ENCODE measurements around the gene DNAH2.
A peak's percentile ranks its signal among the peaks of the same experiment; 100 is the strongest.

DNAH2 gene

GRCh38 chr17:7836596-7837407, 119.3 kb downstream of the DNAH2 start (continued):
- peak; percentile 98 for TF ChIP-seq TSHZ1 (tag by site-specific recombination; IDR thresholded peaks at IDR 0.05; ENCODE audit: borderline replicate concordance)
- TF ChIP-seq ZNF501 (tag by site-specific recombination; IDR thresholded peaks at IDR 0.05): peak; percentile 99
- 0 out of 2 replicates have a peak, but pooled peaks have one; percentile 81 for TF ChIP-seq YY1 (tag by site-specific recombination; IDR thresholded peaks at IDR 0.05)
- TF ChIP-seq ZNF585B (tag by site-specific recombination; IDR thresholded peaks at IDR 0.05): no peak
- TF ChIP-seq ZNF335 (tag by site-specific recombination; conservative IDR thresholded peaks at IDR 0.05): peak; percentile 87
- TF ChIP-seq ZNF26 (tag by site-specific recombination; IDR thresholded peaks at IDR 0.05): no peak
- no peak for TF ChIP-seq ZBTB20 (tag by site-specific recombination; IDR thresholded peaks at IDR 0.05)
- TF ChIP-seq ZNF830 (tag by site-specific recombination; IDR thresholded peaks at IDR 0.05; ENCODE audit: low read depth): no peak
- peak; percentile 85 for TF ChIP-seq ZNF394 (tag by site-specific recombination; IDR thresholded peaks at IDR 0.05; ENCODE audit: borderline replicate concordance)
- TF ChIP-seq REST (tag by site-specific recombination; IDR thresholded peaks at IDR 0.05): peak; percentile 49; the same call in 1 of the 2 replicates
- peak; percentile 80 for TF ChIP-seq ZBTB1 (tag by site-specific recombination; IDR thresholded peaks at IDR 0.05)
- TF ChIP-seq SP7 (tag by site-specific recombination; IDR thresholded peaks at IDR 0.05): peak; percentile 99
- TF ChIP-seq KLF9 (tag by site-specific recombination; IDR thresholded peaks at IDR 0.05; ENCODE audit: low read depth): peak; percentile 99
- TF ChIP-seq KLF1 (tag by site-specific recombination; IDR thresholded peaks at IDR 0.05): peak; percentile 99
- TF ChIP-seq ZNF548 (tag by site-specific recombination; IDR thresholded peaks at IDR 0.05): no peak
- no peak for TF ChIP-seq ZNF311 (tag by site-specific recombination; IDR thresholded peaks at IDR 0.05; ENCODE audit: borderline replicate concordance)
- TF ChIP-seq ZNF768 (tag by site-specific recombination; IDR thresholded peaks at IDR 0.05): no peak
- TF ChIP-seq ZNF155 (tag by site-specific recombination; IDR thresholded peaks at IDR 0.05): no peak; the same call in 1 of the 2 replicates
- peak; percentile 92 for TF ChIP-seq ZNF76 (tag by site-specific recombination; IDR thresholded peaks at IDR 0.05; ENCODE audit: borderline replicate concordance, low read depth)
- TF ChIP-seq ZNF555 (tag by site-specific recombination; conservative IDR thresholded peaks at IDR 0.05): no peak
- TF ChIP-seq ZNF248 (tag by site-specific recombination; IDR thresholded peaks at IDR 0.05): no peak
- TF ChIP-seq ZNF629 (tag by site-specific recombination; IDR thresholded peaks at IDR 0.05): peak; percentile 99
- no peak for TF ChIP-seq HOXD13 (CRISPR knock-in tag; IDR thresholded peaks at IDR 0.05; ENCODE audit: borderline replicate concordance)
- TF ChIP-seq ZIC2 (tag by site-specific recombination; IDR thresholded peaks at IDR 0.05): peak; percentile 87
- TF ChIP-seq ZNF24 (tag by site-specific recombination; IDR thresholded peaks at IDR 0.05): peak; percentile 97
- TF ChIP-seq ZNF302 (tag by site-specific recombination; IDR thresholded peaks at IDR 0.05; ENCODE audit: low read depth): no peak
- TF ChIP-seq ZNF239 (tag by site-specific recombination; IDR thresholded peaks at IDR 0.05): peak; percentile 88
- TF ChIP-seq ZNF610 (tag by site-specific recombination; IDR thresholded peaks at IDR 0.05; ENCODE audit: borderline replicate concordance): peak; percentile 84
- no peak for TF ChIP-seq ZNF626 (tag by site-specific recombination; IDR thresholded peaks at IDR 0.05)
- no peak for TF ChIP-seq ZNF211 (tag by site-specific recombination; IDR thresholded peaks at IDR 0.05; ENCODE audit: low read depth)
- TF ChIP-seq ZNF223 (tag by site-specific recombination; IDR thresholded peaks at IDR 0.05): no peak
- no peak; the same call in 1 of the 2 replicates for TF ChIP-seq ZNF16 (tag by site-specific recombination; IDR thresholded peaks at IDR 0.05; ENCODE audit: low read depth)
- peak; percentile 77 for TF ChIP-seq OSR2 (tag by site-specific recombination; IDR thresholded peaks at IDR 0.05)

All from HEK293 (cell line).